Renal cortex interstitium (tissue), 11 donors: ENCODE data around the gene AJUBA. TPM values are rescaled to one million over a fixed set of nuclear protein-coding genes. Genes with fewer than 3 reads are reported as not detected.
"Not testable (repeated sequence)": the region's sequence is repeated elsewhere in the genome, so short reads cannot be mapped to it uniquely, and the experiment has no call there.

Experiments
- DNase-seq, 11 donors: peaks; one replicate each; pipeline ENCODE4 v3.0.0-alpha.2; 2013; ENCODE audit warnings: low read depth in 9 of 11, low spot score in 4 of 11; ENCODE audit errors: extremely low read depth in 1 of 11
- polyA plus RNA-seq, 3 donors: library from polyadenylated mRNA; unstranded; fragments of 120-200 nt; gene quantifications; one replicate each; pipeline ENCODE4 v1.2.1, GENCODE V29; 2013; ENCODE audit not compliant: insufficient read length in 3 of 3

The AJUBA gene
- polyA plus RNA-seq, 3 donors = 80.7 to 100 (median 95.1) TPM

DNA sequence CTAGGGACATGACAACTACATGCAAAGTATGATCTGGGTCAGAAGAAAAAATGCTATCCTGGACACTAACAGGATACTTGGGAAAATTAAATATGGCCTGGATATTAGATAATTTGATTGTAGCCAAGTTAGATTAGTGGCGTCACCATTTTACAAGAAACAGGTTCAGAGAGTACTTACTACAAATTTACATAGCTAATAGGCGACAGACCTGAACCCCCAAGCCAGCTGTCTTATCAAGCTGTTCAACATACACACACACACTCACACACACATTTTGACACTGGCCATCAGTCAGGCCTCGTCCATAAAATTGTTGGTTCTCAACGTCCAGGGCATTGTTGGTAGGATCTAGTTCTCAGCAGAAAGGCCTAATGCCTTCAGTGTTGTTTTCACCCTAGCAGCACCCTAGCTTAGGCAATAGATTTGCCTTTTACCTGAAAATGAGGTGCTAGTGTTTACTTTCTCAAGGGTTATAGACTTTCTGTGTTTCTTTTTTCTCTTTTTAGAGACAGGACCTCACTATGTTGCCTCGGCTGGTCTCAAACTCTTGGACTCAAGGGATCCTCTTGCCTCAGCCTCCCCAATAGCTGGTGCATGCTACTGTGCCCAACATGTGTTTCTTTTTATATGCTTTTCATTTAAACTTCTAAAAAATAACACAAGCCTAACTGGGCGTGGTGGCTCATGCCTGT, 30.9 kb upstream of the AJUBA start:
- no peak for DNase-seq

GRCh38 chr14:23009939-23010726, 27.8 kb upstream of the AJUBA start, which contains the start of gene C14orf93:
TSS of gene C14orf93 (minus strand) at chr14:23010143. CDS start at chr14:22999023, 11,120 bp downstream.
- DNase-seq = peak in 5 of 11 donors; percentile 62 to 74 (median 68)

DNA sequence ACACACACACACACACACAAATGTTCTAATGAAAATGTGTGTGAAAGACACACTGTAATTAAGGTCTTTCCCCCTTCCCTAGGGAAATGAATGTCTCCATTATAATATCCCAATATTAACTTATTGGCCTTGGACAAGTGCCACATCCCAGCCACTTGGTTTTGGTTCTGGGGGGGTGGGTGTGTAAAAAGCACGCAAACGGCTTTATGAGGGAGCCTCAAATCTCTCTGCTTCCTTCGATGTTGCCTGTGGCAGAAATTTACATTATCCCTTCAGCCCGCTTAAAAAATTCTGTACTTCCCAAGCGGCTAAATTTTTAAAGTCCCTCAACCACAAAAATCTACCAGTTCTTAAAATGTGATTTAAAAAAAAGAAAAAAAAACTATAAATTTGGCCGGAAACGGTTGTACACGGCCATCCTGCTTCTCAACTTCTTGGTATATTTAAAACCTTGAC, 27.2 kb upstream of the AJUBA start:
- no peak for DNase-seq

DNA sequence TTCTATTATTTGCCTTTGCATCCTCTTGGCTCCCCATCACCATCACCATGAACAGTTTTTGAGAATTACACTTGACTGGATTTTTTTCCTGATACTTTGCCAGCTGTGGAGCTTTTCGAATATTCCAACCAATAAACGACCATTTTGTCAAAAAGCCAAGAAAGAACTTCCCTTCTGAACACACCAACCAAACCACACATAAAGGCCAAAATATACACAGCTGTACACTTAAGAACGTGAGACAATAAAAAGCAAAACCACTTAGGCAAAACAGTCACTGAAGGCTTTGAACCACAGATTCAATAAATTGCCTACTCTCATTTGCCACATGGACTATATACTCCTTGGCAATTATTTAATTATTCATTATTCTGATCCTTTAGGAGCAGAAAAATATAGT, 26.5 kb upstream of the AJUBA start:
- no peak for DNase-seq

DNA sequence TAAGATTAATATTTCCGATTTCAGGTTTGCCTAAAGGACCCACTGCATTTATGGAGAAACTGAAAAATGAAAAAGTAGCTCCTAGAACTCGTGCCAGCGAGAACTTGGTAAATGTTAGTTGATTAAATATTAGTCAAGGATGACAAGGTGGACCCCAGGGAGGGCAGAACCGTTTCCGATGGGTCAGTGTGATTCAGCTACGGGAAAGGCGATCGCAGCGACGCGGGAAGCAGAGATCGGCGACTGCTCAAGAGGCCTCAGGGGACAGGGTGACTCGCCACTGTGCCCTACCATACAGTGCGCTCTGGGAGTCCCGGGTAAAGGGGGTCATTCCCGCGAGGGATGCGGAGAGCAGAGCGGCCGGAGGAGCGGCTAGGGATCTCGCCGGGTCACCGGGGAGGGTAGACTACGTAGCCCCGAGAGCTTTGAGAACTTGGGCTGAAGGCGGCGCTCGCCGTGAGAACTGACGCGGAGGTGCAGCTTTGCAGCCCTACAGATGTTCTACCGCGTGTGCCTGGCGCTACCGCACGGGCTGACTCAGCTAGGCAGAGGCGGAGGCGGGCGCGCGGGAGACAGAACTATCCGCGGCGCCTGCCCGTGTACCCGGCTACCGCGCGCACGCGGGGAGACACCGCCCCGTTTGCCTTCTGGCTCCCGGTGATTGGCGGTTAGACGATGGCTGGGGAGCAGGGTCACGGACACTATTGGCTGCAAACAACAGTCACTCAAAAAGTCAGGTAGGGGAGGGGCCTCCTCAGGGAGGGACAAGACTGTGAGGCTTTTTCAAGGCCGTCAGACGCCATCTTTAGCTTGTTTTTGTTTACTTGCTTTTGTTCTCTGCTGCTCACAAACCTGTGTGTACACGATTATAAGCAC, 24.4 kb upstream of the AJUBA start:
- peak; percentile 93 to 98 (median 97) for DNase-seq

- no peak for DNase-seq
Observed at GRCh38 chr14:23006188-23006534, 23.8 kb upstream of the AJUBA start.

- no peak for DNase-seq
Observed at GRCh38 chr14:23005451-23006187, 23.3 kb upstream of the AJUBA start.

DNA sequence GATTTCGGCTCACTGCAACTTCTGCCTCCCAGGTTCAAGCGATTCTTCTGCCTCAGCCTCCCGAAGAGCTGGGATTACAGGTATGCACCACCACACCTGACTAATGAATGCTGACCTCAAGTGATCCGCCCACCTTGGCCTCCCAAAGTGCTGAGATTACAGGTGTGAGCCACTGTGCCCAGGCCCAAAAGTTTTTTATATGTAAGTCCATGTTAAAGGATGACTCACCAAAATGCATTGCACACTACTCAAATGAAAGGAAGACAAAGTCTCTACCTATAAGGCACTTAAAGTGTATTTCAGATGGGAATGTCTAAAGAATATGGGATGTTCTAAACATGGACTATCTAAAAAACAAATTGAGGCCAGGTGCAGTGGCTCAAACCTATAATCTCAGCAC, 21.9 kb upstream of the AJUBA start:
- DNase-seq = not testable (repeated sequence)

- no peak for DNase-seq
Observed at GRCh38 chr14:23002592-23002991, 20.2 kb upstream of the AJUBA start.

DNA sequence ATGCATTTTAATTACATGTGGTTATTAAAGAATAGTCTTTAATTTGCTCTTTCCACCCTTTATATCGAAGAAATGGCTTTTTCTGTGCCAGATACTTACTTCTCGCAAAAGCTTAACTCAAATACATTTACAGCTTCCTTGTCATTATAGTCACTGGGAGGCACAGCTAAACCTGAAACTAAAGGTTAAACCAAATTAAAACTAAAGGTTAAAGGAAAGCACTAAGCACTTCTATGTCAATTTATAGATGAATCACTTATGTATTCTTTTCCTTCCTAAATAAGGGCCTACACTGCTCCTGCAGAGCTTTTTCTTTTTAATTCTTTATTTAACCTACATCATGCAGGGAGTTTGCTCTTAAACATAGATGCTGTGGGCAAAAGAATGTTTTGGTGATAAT, 18.5 kb upstream of the AJUBA start:
- DNase-seq = no peak

DNA sequence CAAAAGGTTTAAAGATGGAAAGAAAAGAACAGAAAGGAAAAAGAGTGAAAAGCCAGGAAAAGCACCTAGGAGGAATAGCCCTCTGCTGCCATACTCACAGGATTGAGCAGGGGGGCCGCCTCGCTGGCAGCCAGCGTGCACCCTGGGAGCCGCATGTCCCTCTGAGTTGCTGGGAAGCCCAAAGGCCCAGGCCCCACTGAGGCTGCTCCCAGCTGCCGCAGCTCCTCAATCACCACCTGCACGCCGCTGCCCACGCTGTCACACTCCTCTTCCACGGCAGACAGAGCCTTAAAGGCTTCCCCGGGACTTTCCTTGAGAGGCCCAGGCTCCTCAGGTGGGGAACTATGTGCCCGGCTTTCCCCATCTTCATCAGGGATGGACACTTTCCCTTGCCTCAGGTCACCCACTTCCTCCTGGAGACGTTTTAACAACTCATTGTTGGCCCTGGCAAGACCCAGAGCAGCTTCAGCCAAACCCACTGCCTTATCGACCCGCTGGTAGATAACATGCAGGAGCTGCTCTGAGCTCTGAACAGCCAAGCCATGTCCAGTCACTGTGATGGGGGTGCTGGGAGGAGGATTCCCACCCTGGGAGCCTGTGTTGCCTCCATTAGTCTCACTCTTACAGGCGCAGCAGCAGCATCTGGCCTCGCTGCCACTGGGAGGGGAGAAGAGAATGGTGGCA, 16.1 kb upstream of the AJUBA start:
- no peak for DNase-seq

DNA sequence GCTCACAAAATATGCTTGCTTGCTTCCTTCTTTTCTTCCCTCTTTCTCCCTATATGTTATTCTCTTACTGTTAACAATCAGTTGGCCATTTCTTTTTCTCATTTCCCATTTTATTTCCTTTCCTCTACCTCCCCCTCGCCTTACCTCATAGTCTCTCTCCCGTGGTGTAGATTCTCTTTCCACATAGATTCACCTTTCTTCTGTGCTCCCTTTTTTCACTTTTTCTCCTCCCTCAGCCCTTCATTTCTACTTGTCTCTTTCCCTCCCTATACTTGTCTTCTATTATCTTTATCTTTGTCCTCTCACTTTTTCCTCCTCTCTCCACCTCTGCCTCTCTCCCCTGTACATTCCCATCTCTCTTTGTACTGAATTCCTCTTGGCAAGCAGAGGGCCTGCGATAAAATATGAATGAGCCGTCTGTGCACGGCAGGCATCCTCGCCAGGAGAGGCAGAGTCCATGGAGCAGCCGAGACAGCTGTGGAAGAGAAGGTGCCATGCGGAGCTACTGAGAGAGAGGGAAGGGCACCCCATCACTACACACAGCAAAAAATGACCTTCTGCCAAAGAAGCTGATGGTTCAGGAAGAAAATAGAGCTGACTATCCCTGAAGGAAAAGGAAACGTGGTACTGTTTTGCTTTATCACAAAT, 15.4 kb upstream of the AJUBA start:
- no peak for DNase-seq

DNA sequence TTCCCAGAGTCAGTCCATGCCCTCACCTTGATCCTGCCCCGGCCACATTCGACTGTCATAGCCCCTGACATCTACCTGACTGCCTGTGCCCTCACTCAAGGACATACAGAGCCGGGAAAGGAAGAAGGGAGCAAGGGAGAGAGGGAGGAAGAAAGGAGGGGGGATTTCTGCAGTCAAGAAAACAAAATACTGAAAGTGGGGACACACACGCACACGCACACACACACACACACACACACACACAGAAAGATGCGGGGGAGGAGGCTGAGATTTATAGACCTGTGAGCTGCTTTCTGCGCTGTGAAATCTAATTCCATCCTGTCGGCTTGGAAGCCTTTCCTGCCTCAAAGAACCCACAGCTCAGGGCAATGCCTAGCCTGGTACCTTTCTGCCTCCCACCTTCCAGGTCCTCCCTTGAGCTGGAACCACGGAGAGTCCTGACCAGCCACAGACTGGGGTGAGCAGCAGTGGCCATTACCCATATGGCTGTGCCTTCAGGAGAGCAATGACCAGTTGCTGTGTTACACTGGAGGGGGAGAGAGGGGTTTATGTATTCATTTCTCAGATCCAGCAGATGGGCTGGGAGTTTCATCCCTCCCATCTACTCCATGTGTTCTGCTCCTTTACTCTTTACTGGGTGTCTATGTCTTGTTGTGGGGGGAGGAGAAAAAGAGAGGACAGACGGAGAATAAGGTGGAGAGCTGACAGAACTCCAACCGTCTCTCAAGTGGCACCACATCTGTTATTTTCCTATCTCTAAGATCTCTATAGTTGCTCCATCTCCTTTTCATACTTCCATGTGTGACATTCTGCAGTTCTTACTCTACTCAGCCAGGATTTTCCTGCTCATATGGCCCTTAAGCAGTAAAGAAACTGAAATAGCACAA, 14.7 kb upstream of the AJUBA start:
- peak in 6 of 11 donors; percentile 72 to 86 (median 80) for DNase-seq

DNA sequence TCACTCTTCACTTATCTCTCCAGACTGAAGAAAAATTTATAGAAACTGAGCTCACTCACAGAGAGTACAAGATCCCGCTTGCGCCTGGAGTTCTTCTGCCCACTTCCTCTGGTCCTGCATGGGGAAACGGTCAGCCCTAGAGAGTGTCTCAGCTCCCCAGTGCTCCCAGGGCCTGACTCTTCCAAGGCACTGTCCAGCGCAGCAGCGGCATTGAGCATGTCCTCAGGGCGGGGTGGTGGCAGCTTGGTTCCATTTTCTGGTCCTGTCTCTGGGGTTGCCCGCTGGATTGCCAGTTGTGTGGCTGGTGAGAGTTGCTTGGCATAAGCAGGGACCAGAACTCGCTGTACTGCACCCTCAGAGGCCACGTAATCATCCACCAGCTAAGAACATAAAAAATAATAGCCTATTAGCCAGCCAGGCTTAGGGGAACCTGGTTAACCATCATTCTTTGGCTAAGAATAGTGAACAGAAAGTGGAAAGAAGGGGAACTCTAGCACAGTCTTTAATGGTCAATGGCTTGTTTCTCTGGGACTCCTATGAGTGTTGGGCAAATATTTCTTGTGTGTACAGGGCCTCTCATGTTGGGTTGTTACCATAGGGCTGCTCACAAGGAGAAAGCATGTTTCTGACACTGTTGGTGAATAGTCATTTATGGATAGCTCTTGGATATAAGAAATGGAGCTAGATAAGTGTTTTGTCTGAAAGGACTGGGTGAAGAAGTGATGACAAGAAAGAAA, 13.7 kb upstream of the AJUBA start:
- DNase-seq = no peak

DNA sequence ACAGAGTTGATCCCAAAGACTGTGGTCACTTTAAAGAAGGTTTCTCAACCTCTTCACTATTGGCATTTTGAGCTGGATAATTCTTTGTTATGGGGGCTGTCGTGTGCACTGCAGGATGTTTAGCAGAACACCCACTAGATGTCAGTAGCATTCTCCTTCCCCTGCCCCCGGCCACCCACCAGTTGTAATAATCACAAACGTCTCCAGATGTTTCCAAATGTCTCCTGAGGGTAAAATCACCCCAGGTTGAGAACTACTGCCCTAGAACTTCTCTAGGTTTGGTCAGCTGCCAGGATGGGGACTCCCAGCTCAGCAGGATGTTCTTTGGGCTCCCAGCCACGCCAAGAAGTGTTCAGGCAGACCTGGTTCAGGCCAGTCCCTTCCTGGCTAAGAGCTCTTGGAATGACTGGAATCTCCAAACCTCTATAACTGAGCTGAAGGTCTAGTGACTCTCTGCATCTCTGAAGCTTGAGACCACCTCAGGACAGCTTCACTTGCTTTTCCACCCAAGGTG, 12.5 kb upstream of the AJUBA start:
- DNase-seq = peak in 1 of 11 donors; percentile 34

DNA sequence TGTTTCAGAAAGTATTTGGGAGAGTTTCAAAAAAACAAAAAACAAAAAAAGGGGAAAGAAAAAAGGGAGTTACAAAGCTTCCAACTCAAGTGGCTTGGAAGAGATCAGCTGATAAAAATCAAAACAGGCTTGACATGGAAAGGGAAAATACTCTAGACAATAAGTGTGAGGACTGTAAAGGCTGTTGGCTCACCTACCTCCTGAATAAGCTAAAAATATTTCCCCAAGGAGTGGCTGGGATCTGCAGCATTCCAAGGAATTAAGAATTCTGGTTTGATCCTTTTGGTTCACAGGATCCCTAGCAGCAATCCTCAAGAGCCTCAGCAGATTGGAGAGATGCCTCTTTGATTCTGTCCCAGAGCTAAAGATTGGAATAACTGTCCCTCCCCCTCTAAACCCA, 11.2 kb upstream of the AJUBA start:
- no peak for DNase-seq
